ENCODE results near the gene SECISBP2. TPM values are rescaled to one million over a fixed set of nuclear protein-coding genes. Genes with fewer than 3 reads are reported as not detected.
A peak's percentile ranks its signal among the peaks of the same experiment; 100 is the strongest.

The SECISBP2 gene
- total RNA-seq, 4 donors from 2014 or later, result 41.8 to 76.0 (median 59.8) TPM

- H3K27ac ChIP-seq, result no peak overlapping the region
- no peak for DNase-seq
- no peaks in the 10 kb centered on the region for H3K9me3 ChIP-seq
- no peaks in the 10 kb centered on the region for H3K27me3 ChIP-seq
- no peak overlapping the region for H3K4me3 ChIP-seq
- H3K36me3 ChIP-seq, result no peaks in the 10 kb centered on the region
- TF ChIP-seq POLR2A (IDR thresholded peaks at IDR 0.05) (no peak), CTCF (IDR thresholded peaks at IDR 0.05) (no peak)
- intact Hi-C loops (cut with DNase I; ENCODE audit: low total_unique reads), result no loop called here
- no peaks in the 10 kb centered on the region for H3K4me1 ChIP-seq
Observed at GRCh38 chr9:89386206-89386605, 67.9 kb downstream of the SECISBP2 start.

- no peak for DNase-seq
- H3K27me3 ChIP-seq, result no peaks in the 10 kb centered on the region
- peak overlapping the region; percentile 51 to 59 for H3K27ac ChIP-seq
- no peak overlapping the region for H3K4me3 ChIP-seq
- TF ChIP-seq CTCF (IDR thresholded peaks at IDR 0.05) (no peak), POLR2A (IDR thresholded peaks at IDR 0.05) (no peak)
- H3K4me1 ChIP-seq, result no peaks in the 10 kb centered on the region
- intact Hi-C loops (cut with DNase I; ENCODE audit: low total_unique reads), result no loop called here
- H3K9me3 ChIP-seq, result no peaks in the 10 kb centered on the region
- no peaks in the 10 kb centered on the region for H3K36me3 ChIP-seq
Observed at GRCh38 chr9:89386797-89387196, 68.5 kb downstream of the SECISBP2 start.

GRCh38 chr9:89387197-89387849 is 69.0 kb downstream of the SECISBP2 start:
- Histone ChIP-seq H3K9me3 (no peaks in the 10 kb centered on the region), H3K4me3 (no peak overlapping the region), H3K36me3 (no peaks in the 10 kb centered on the region), H3K27me3 (no peaks in the 10 kb centered on the region), H3K27ac (peak overlapping the region; percentile 51 to 59), H3K4me1 (no peaks in the 10 kb centered on the region)
- DNase-seq, result no peak
- TF ChIP-seq POLR2A (IDR thresholded peaks at IDR 0.05) (no peak), CTCF (IDR thresholded peaks at IDR 0.05) (no peak)
- intact Hi-C loops (cut with DNase I; ENCODE audit: low total_unique reads), result no loop called here

- TF ChIP-seq CTCF (IDR thresholded peaks at IDR 0.05) (peak in 1 of 4 experiments; percentile 10), POLR2A (IDR thresholded peaks at IDR 0.05) (no peak)
- H3K4me3 ChIP-seq, result no peak overlapping the region
- intact Hi-C loops (cut with DNase I; ENCODE audit: low total_unique reads), result no loop called here
- no peaks in the 10 kb centered on the region for H3K27me3 ChIP-seq
- H3K9me3 ChIP-seq, result no peaks in the 10 kb centered on the region
- peak; percentile 62 to 75 for DNase-seq
- no peaks in the 10 kb centered on the region for H3K4me1 ChIP-seq
- peak overlapping the region; percentile 62 to 75 for H3K27ac ChIP-seq
- H3K36me3 ChIP-seq, result no peaks in the 10 kb centered on the region
Observed at GRCh38 chr9:89388084-89388867, 70.0 kb downstream of the SECISBP2 start.

- Histone ChIP-seq H3K9me3 (no peaks in the 10 kb centered on the region), H3K27ac (peak overlapping the region; percentile 62 to 75), H3K36me3 (no peaks in the 10 kb centered on the region), H3K4me1 (no peaks in the 10 kb centered on the region), H3K27me3 (no peaks in the 10 kb centered on the region), H3K4me3 (no peak overlapping the region)
- TF ChIP-seq CTCF (IDR thresholded peaks at IDR 0.05), result no peak
- TF ChIP-seq POLR2A (IDR thresholded peaks at IDR 0.05), result no peak
- DNase-seq, result no peak
- intact Hi-C loops (cut with DNase I; ENCODE audit: low total_unique reads), result no loop called here
Observed at GRCh38 chr9:89388868-89389177, 70.5 kb downstream of the SECISBP2 start.
